Measurements from ENCODE around the gene SNX25.

DNA sequence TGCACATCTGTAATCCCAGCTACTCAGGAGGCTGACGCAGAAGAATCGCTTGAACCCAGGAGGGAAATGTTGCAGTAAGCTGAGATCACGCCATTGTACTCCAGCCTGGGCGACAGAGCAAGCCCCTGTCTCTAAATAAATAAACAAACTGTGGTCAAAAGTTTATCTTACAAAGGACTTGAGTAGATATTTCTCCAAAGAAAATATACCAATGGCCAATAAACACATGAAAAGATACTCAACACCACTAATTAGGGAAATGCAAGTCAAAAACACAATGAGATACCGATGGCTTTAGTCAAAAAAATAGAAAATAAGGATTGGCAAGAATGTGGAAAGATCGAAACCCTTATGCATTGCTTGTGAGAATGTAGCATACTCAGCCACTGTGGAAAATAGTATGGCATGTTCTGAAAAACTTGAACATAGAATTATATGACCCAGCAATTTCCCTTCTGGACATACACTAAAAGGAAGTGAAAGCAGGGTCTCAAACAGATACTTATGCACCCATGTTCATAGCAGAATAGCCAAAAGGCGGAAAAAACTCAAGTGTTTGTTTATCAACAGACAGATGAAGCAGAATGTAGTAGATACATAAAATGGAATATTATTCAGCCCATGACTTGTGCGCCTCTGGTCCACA is 3.6 kb upstream of the SNX25 start:
- TF ChIP-seq CTCF (conservative IDR thresholded peaks at IDR 0.05; ENCODE audit: low read depth in 2 of 2) (no peak), POLR2AphosphoS5 (IDR thresholded peaks at IDR 0.05; ENCODE audit: low read depth) (no peak), EZH2 (IDR thresholded peaks at IDR 0.05; ENCODE audit: low read depth, unreplicated experiment) (no peak), REST (IDR thresholded peaks at IDR 0.05; ENCODE audit: unreplicated experiment) (no peak), EZH2phosphoT487 (IDR thresholded peaks at IDR 0.05; ENCODE audit: unreplicated experiment) (no peak), CREB1 (CRISPR knock-in tag; IDR thresholded peaks at IDR 0.05; ENCODE audit: low read depth) (no peak), ZNF114 (CRISPR knock-in tag; IDR thresholded peaks at IDR 0.05) (no peak), NANOG (IDR thresholded peaks at IDR 0.05; ENCODE audit: borderline replicate concordance) (no peak), STAT1 (IDR thresholded peaks at IDR 0.05; ENCODE audit: unreplicated experiment) (no peak), JUNB (IDR thresholded peaks at IDR 0.05; ENCODE audit: unreplicated experiment) (no peak), ZNF331 (CRISPR knock-in tag; IDR thresholded peaks at IDR 0.05; ENCODE audit: low read depth) (no peak)
- TF ChIP-seq, protein P1, sequence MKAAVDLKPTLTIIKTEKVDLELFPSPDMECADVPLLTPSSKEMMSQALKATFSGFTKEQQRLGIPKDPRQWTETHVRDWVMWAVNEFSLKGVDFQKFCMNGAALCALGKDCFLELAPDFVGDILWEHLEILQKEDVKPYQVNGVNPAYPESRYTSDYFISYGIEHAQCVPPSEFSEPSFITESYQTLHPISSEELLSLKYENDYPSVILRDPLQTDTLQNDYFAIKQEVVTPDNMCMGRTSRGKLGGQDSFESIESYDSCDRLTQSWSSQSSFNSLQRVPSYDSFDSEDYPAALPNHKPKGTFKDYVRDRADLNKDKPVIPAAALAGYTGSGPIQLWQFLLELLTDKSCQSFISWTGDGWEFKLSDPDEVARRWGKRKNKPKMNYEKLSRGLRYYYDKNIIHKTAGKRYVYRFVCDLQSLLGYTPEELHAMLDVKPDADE (IDR thresholded peaks at IDR 0.05), result no peak
- TF ChIP-seq, protein P2, sequence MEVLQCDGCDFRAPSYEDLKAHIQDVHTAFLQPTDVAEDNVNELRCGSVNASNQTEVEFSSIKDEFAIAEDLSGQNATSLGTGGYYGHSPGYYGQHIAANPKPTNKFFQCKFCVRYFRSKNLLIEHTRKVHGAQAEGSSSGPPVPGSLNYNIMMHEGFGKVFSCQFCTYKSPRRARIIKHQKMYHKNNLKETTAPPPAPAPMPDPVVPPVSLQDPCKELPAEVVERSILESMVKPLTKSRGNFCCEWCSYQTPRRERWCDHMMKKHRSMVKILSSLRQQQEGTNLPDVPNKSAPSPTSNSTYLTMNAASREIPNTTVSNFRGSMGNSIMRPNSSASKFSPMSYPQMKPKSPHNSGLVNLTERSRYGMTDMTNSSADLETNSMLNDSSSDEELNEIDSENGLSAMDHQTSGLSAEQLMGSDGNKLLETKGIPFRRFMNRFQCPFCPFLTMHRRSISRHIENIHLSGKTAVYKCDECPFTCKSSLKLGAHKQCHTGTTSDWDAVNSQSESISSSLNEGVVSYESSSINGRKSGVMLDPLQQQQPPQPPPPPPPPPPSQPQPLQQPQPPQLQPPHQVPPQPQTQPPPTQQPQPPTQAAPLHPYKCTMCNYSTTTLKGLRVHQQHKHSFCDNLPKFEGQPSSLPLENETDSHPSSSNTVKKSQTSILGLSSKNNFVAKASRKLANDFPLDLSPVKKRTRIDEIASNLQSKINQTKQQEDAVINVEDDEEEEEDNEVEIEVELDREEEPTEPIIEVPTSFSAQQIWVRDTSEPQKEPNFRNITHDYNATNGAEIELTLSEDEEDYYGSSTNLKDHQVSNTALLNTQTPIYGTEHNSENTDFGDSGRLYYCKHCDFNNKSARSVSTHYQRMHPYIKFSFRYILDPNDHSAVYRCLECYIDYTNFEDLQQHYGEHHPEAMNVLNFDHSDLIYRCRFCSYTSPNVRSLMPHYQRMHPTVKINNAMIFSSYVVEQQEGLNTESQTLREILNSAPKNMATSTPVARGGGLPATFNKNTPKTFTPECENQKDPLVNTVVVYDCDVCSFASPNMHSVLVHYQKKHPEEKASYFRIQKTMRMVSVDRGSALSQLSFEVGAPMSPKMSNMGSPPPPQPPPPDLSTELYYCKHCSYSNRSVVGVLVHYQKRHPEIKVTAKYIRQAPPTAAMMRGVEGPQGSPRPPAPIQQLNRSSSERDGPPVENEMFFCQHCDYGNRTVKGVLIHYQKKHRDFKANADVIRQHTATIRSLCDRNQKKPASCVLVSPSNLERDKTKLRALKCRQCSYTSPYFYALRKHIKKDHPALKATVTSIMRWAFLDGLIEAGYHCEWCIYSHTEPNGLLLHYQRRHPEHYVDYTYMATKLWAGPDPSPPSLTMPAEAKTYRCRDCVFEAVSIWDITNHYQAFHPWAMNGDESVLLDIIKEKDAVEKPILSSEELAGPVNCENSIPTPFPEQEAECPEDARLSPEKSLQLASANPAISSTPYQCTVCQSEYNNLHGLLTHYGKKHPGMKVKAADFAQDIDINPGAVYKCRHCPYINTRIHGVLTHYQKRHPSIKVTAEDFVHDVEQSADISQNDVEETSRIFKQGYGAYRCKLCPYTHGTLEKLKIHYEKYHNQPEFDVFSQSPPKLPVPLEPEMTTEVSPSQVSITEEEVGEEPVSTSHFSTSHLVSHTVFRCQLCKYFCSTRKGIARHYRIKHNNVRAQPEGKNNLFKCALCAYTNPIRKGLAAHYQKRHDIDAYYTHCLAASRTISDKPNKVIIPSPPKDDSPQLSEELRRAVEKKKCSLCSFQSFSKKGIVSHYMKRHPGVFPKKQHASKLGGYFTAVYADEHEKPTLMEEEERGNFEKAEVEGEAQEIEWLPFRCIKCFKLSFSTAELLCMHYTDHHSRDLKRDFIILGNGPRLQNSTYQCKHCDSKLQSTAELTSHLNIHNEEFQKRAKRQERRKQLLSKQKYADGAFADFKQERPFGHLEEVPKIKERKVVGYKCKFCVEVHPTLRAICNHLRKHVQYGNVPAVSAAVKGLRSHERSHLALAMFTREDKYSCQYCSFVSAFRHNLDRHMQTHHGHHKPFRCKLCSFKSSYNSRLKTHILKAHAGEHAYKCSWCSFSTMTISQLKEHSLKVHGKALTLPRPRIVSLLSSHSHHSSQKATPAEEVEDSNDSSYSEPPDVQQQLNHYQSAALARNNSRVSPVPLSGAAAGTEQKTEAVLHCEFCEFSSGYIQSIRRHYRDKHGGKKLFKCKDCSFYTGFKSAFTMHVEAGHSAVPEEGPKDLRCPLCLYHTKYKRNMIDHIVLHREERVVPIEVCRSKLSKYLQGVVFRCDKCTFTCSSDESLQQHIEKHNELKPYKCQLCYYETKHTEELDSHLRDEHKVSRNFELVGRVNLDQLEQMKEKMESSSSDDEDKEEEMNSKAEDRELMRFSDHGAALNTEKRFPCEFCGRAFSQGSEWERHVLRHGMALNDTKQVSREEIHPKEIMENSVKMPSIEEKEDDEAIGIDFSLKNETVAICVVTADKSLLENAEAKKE (CRISPR knock-in tag; IDR thresholded peaks at IDR 0.05), result no peak

Data from GM23338 (cell line).